Measurements from ENCODE around the gene NNT. TPM values are rescaled to one million over a fixed set of nuclear protein-coding genes. Genes with fewer than 3 reads are reported as not detected.
"Not testable (repeated sequence)": the region's sequence is repeated elsewhere in the genome, so short reads cannot be mapped to it uniquely, and the experiment has no call there.

The NNT gene
- total RNA-seq, 2 experiments from 2014 or later: 55.4 to 77.5 TPM

DNA sequence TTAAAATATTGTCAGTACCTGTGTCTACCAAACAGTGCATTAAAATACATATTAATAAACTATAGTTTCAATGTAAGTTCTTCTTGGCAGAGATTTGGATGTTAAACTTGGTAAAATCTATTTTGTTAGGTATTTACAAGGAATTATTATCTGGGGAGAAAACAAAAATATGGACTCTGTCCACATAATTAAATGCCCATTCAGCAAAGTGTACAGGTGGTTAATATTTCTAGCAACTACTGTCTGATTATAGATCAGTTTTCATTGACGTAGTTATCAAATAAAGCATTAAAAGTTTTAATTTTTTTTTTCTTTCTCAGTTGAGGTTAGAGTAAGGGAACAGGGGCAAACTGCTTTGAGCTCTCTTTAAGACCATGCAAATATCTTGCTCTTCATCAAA lies 88.9 kb downstream of the NNT start:
- CTCF ChIA-PET: interaction anchor here (0.7 to 1.5 kb wide), 2 partner anchors 17 to 237 kb away, joined by 3 to 6 read pairs; no protein-coding TSS in a partner anchor

DNA sequence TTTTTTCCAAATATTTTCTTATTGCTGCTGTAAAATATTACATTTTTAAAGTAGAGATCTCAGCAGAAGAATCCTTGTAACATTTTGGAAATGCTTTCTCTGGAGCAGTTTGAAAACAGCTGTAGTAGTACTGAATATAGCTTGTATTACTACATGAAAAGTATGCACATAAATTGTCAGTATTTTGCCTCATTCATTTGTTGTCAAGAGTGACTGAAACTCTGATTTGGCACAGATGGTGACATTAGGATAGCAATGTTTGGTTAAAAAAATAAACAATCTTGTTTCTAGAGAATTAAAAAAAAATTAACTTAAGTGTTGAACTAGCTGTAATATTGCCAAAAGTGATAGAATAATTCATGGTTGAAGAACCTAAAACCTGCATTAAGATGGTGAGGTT lies 90.4 kb downstream of the NNT start:
- Mint-ChIP-seq H3K9me3 (ENCODE audit: low read depth) (peaks cover 29% of the 10 kb centered on the region), H3K36me3 (ENCODE audit: low read depth) (peaks cover 67% of the 10 kb centered on the region), H3K4me3 (no peak overlapping the region), H3K27me3 (no peaks in the 10 kb centered on the region), H3K27ac (no peak overlapping the region), H3K4me1 (peaks cover 5% of the 10 kb centered on the region)
- ATAC-seq (no peak), DNase-seq (no peak)
- CTCF ChIA-PET: no interaction called here
- intact Hi-C loops (cut with DNase I, micrococcal nuclease): no loop called here
- POLR2A ChIA-PET: no interaction called here

More for the DNA sequence above, 88.9 kb downstream of the NNT start:
- intact Hi-C loops (cut with DNase I, micrococcal nuclease): no loop called here
- ATAC-seq: no peak
- no peaks in the 10 kb centered on the region for H3K27me3 Mint-ChIP-seq
- H3K36me3 Mint-ChIP-seq (ENCODE audit: low read depth): peaks cover 71% of the 10 kb centered on the region
- H3K9me3 Mint-ChIP-seq (ENCODE audit: low read depth): peaks cover 31% of the 10 kb centered on the region
- DNase-seq: no peak
- POLR2A ChIA-PET: no interaction called here
- no peak overlapping the region for H3K4me3 Mint-ChIP-seq
- H3K27ac Mint-ChIP-seq: no peak overlapping the region
- peaks cover 5% of the 10 kb centered on the region for H3K4me1 Mint-ChIP-seq

DNA sequence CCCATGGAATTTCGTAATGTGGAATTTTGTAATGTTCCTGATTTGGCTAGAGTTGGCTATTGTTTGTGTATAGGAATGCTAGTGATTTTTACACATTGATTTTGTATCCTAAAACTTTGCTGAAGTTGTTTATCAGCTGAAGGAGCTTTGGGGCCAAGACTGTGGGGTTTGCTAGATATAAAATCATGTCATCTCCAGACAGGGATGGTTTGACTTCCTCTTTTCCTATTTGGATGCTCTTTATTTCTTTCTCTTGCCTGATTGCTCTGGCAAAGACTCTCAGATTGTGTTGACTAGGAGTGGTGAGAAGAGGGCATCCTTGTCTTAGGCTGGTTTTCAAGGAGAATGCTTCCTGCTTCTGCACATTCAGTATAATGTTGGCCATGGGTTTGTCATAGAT lies 91.0 kb downstream of the NNT start:
- no peak for DNase-seq
- Mint-ChIP-seq H3K9me3 (ENCODE audit: low read depth) (peaks cover 29% of the 10 kb centered on the region), H3K27me3 (no peaks in the 10 kb centered on the region), H3K4me3 (no peak overlapping the region), H3K27ac (no peak overlapping the region), H3K36me3 (ENCODE audit: low read depth) (peaks cover 61% of the 10 kb centered on the region), H3K4me1 (peaks cover 5% of the 10 kb centered on the region)
- ChIA-PET CTCF (interaction anchor here (0.6 kb wide), 1 partner anchor 1067 kb away, joined by 3 read pairs; no protein-coding TSS in a partner anchor), POLR2A (no interaction called here)
- intact Hi-C loops (cut with DNase I, micrococcal nuclease): no loop called here
- ATAC-seq: no peak

DNA sequence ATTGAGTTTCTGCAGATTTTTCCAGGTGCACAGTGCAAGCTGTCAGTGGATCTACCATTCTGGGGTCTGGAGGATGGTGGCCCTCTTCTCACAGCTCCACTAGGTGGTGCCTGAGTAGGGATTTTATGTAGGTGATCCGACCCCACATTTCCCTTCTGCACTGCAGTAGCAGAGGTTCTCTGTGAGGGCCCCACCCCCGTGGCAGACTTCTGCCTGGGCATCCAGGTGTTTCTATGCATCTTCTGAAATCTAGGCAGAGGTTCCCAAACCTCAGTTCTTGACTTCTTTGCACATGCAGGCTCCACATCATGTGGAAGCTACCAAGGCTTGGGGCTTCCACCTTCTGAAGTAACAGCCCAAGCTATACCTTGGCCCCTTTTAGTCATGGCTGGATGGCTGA lies 93.5 kb downstream of the NNT start:
- Mint-ChIP-seq H3K36me3 (ENCODE audit: low read depth) (peaks cover 53% of the 10 kb centered on the region), H3K9me3 (ENCODE audit: low read depth) (peaks cover 24% of the 10 kb centered on the region)
- H3K27me3 Mint-ChIP-seq; H3K4me1 Mint-ChIP-seq; CTCF ChIA-PET; H3K4me3 Mint-ChIP-seq; H3K27ac Mint-ChIP-seq; ATAC-seq; intact Hi-C loops (cut with DNase I, micrococcal nuclease); POLR2A ChIA-PET: not testable (repeated sequence)
- peak; percentile 8 for DNase-seq

DNA sequence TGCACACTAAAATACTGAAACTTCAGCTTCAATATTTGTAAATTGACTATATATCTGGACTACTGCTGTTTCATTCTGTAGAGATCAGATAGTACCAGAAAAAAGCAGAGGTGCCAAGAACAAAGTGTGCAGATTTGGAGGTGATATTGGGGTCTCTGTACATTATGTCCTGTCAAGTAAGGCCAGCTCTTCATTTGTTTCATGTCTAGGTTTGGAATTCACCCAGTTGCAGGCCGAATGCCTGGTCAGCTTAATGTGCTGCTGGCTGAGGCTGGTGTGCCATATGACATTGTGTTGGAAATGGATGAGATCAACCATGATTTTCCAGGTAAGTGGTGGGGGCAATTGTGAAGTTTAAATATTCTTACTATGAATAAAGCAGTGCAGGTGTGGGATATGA lies 96.9 kb downstream of the NNT start:
- Mint-ChIP-seq H3K27me3 (no peaks in the 10 kb centered on the region), H3K9me3 (ENCODE audit: low read depth) (peaks cover 11% of the 10 kb centered on the region), H3K4me3 (no peak overlapping the region), H3K27ac (no peak overlapping the region), H3K36me3 (ENCODE audit: low read depth) (peaks cover 52% of the 10 kb centered on the region), H3K4me1 (no peaks in the 10 kb centered on the region)
- CTCF ChIA-PET: no interaction called here
- ATAC-seq: no peak
- POLR2A ChIA-PET: no interaction called here
- intact Hi-C loops (cut with DNase I, micrococcal nuclease): no loop called here
- no peak for DNase-seq

DNA sequence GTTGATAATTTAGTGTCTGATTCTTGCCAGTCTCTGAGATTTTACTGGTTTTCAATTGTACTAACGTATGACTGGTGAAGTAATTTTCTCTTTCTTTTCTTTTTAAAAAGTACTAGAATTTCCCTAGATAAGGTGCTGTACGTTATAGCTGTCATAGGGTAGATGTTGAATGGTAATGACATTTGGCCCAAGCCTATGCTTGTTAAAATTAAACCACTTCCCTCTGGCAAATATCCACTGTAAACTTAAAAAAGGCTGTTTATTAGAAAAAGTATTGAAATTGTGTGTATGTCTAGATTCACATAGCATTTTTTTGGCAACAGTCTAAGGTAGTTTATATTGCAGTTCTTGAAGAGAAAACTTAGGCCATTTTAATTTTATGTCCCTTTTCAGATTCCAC lies 97.6 kb downstream of the NNT start:
- H3K4me3 Mint-ChIP-seq: no peak overlapping the region
- H3K27ac Mint-ChIP-seq: no peak overlapping the region
- H3K36me3 Mint-ChIP-seq (ENCODE audit: low read depth): peaks cover 52% of the 10 kb centered on the region
- ChIA-PET POLR2A (no interaction called here), CTCF (no interaction called here)
- no peaks in the 10 kb centered on the region for H3K4me1 Mint-ChIP-seq
- no peak for ATAC-seq
- H3K27me3 Mint-ChIP-seq: no peaks in the 10 kb centered on the region
- DNase-seq: no peak
- intact Hi-C loops (cut with DNase I, micrococcal nuclease): no loop called here
- peaks cover 6% of the 10 kb centered on the region for H3K9me3 Mint-ChIP-seq (ENCODE audit: low read depth)

DNA sequence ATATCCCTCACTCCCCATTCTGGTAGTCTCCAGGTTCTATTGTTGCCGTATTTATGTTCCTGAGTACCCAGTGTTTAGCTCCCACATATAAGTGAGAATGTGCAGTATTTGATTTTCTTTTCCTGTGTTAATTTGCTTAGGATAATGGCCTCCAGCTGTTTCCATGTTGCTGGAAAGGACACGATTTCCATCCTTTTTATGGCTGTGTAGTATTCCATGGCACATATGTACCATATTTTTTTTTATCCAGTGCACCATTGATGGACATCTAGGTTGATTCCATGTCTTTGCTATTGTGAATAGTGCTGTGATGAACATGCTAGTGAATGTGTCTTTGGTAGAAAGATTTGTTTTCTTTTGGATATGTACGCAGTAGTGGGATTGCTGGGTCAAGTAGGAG lies 98.2 kb downstream of the NNT start:
- ChIA-PET POLR2A (no interaction called here), CTCF (no interaction called here)
- H3K27ac Mint-ChIP-seq: no peak overlapping the region
- H3K9me3 Mint-ChIP-seq (ENCODE audit: low read depth): peaks cover under 1% of the 10 kb centered on the region
- DNase-seq: no peak
- peaks cover 48% of the 10 kb centered on the region for H3K36me3 Mint-ChIP-seq (ENCODE audit: low read depth)
- H3K27me3 Mint-ChIP-seq: no peaks in the 10 kb centered on the region
- ATAC-seq: no peak
- no peaks in the 10 kb centered on the region for H3K4me1 Mint-ChIP-seq
- H3K4me3 Mint-ChIP-seq: no peak overlapping the region
- intact Hi-C loops (cut with DNase I, micrococcal nuclease): no loop called here

DNA sequence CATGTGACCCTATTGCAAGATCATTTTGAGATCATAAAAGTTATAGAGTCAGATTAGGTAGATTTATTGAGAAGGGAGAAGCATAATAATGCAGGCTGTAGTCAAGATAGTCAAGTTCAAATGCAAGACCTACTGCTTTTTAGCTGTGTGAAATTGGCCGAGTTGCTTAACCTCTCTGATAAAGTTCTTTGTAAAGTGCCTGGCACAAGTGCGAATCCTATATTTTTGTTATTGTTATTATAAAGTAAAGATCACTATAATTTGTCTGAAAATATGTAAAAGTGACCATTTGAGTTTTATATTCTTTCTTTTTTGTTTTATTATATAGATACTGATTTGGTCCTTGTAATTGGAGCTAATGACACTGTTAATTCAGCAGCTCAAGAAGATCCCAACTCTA lies 99.3 kb downstream of the NNT start:
- DNase-seq: no peak
- Mint-ChIP-seq H3K9me3 (ENCODE audit: low read depth) (no peaks in the 10 kb centered on the region), H3K4me3 (no peak overlapping the region), H3K36me3 (ENCODE audit: low read depth) (peaks cover 49% of the 10 kb centered on the region), H3K4me1 (no peaks in the 10 kb centered on the region), H3K27ac (no peak overlapping the region), H3K27me3 (no peaks in the 10 kb centered on the region)
- ChIA-PET POLR2A (no interaction called here), CTCF (no interaction called here)
- ATAC-seq: no peak
- intact Hi-C loops (cut with DNase I, micrococcal nuclease): no loop called here

DNA sequence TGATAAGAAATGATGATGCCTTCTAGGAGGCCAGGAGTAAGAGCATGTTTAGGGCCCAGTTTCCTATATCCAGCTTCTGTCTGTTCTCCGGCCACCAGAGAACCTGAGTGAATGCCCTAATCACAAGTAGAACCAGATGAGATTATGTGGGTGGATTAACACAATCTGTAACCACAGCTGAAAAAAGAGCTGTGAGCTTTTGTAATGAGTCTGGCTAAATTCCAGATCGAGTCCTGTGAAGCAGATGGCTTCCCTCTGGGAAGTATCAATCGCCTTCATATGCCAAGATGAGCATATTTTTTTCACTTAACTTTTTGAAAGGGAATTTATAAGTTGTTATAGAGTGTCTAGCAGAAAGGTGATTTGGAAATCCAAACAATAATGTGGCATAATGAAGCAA lies 99.8 kb downstream of the NNT start:
- no peaks in the 10 kb centered on the region for H3K4me1 Mint-ChIP-seq
- H3K36me3 Mint-ChIP-seq (ENCODE audit: low read depth): peaks cover 46% of the 10 kb centered on the region
- CTCF ChIA-PET: no interaction called here
- H3K4me3 Mint-ChIP-seq: no peak overlapping the region
- ATAC-seq: no peak
- POLR2A ChIA-PET: no interaction called here
- intact Hi-C loops (cut with DNase I, micrococcal nuclease): no loop called here
- no peak for DNase-seq
- H3K27ac Mint-ChIP-seq: no peak overlapping the region
- H3K9me3 Mint-ChIP-seq (ENCODE audit: low read depth): no peaks in the 10 kb centered on the region
- H3K27me3 Mint-ChIP-seq: no peaks in the 10 kb centered on the region

DNA sequence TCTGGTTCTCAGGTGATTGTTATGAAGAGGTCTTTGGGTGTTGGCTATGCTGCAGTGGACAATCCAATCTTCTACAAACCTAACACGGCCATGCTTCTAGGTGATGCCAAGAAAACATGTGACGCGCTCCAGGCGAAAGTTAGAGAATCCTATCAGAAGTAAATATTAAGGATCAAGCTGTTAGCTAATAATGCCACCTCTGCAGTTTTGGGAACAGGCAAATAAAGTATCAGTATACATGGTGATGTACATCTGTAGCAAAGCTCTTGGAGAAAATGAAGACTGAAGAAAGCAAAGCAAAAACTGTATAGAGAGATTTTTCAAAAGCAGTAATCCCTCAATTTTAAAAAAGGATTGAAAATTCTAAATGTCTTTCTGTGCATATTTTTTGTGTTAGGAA lies 101.3 kb downstream of the NNT start:
- no peak overlapping the region for H3K4me3 Mint-ChIP-seq
- no peak for ATAC-seq
- no peak for DNase-seq
- no peaks in the 10 kb centered on the region for H3K27me3 Mint-ChIP-seq
- CTCF ChIA-PET: no interaction called here
- intact Hi-C loops (cut with DNase I, micrococcal nuclease): no loop called here
- POLR2A ChIA-PET: no interaction called here
- H3K36me3 Mint-ChIP-seq (ENCODE audit: low read depth): peaks cover 46% of the 10 kb centered on the region
- H3K9me3 Mint-ChIP-seq (ENCODE audit: low read depth): no peaks in the 10 kb centered on the region
- no peaks in the 10 kb centered on the region for H3K4me1 Mint-ChIP-seq
- H3K27ac Mint-ChIP-seq: no peak overlapping the region

DNA sequence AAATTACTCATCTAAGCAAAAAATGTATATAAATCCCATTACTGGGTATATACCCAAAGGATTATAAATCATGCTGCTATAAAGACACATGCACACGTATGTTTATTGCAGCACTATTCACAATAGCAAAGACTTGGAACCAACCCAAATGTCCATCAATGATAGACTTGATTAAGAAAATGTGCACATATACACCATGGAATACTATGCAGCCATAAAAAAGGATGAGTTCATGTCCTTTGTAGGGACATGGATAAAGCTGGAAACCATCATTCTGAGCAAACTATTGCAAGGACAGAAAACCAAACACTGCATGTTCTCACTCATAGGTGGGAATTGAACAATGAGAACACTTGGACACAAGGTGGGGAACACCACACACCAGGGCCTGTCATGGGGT lies 103.6 kb downstream of the NNT start:
- peaks cover 34% of the 10 kb centered on the region for H3K36me3 Mint-ChIP-seq (ENCODE audit: low read depth)
- POLR2A ChIA-PET; CTCF ChIA-PET; H3K27me3 Mint-ChIP-seq; H3K4me3 Mint-ChIP-seq; H3K27ac Mint-ChIP-seq; ATAC-seq; intact Hi-C loops (cut with DNase I, micrococcal nuclease); H3K9me3 Mint-ChIP-seq (ENCODE audit: low read depth); DNase-seq; H3K4me1 Mint-ChIP-seq: not testable (repeated sequence)

DNA sequence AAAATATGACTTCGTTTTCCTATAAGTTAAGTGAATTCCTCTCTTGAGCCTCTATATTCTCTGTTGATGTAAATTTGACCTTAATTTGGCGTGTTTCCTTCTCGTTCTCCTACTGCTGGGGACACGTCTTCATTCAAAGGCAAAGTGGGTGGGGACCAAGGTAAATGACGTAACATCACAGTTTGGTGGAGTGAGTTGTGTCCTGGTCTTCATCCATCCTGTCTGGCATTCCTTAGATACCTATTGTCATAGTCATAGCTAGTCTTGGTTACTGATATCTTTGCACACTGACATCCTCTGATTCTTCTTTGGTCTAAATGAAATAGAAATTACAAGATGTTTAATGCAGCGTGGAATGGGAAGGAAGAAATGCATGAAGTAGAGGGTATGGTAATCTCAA lies 108.5 kb downstream of the NNT start:
- ChIA-PET POLR2A (interaction anchor here (0.7 kb wide), 1 partner anchor 1034 kb away, joined by 4 read pairs; no protein-coding TSS in a partner anchor), CTCF (no interaction called here)
- no peaks in the 10 kb centered on the region for H3K9me3 Mint-ChIP-seq (ENCODE audit: low read depth)
- no peak overlapping the region for H3K27ac Mint-ChIP-seq
- no peak overlapping the region for H3K4me3 Mint-ChIP-seq
- DNase-seq (no peak), ATAC-seq (no peak)
- H3K36me3 Mint-ChIP-seq (ENCODE audit: low read depth): peaks cover 3% of the 10 kb centered on the region
- H3K4me1 Mint-ChIP-seq: no peaks in the 10 kb centered on the region
- H3K27me3 Mint-ChIP-seq: no peaks in the 10 kb centered on the region
- intact Hi-C loops (cut with DNase I, micrococcal nuclease): no loop called here

DNA sequence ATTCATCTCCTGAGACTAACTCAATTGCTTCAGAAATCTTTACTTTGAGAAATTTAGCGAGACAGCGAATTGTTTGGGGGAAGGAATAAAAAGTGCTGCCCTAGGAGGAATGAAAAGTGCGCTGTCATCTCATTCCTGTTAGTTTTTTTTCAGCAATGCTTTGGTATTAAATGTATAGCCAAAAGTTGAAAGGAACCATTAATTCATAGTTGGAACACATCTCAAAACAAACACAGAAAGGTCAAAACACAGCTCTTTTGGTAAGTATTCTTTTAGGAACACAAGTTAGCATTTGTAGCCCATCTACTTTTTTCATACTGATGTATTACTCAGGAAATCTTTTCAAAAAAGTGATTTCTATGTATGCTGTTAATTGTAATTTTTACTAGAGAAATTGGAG lies 109.1 kb downstream of the NNT start:
- H3K4me1 Mint-ChIP-seq: no peaks in the 10 kb centered on the region
- intact Hi-C loops (cut with DNase I, micrococcal nuclease): no loop called here
- no peaks in the 10 kb centered on the region for H3K9me3 Mint-ChIP-seq (ENCODE audit: low read depth)
- H3K4me3 Mint-ChIP-seq: no peak overlapping the region
- ChIA-PET POLR2A (no interaction called here), CTCF (no interaction called here)
- ATAC-seq (no peak), DNase-seq (no peak)
- H3K27ac Mint-ChIP-seq: no peak overlapping the region
- no peaks in the 10 kb centered on the region for H3K36me3 Mint-ChIP-seq (ENCODE audit: low read depth)
- no peaks in the 10 kb centered on the region for H3K27me3 Mint-ChIP-seq

All from activated CD4-positive, alpha-beta T cell treated with anti-CD3 and anti-CD28 coated beads for 36 hours (primary cell).